Prostate gland (tissue), 2 donors: ENCODE data around the gene MGAT4C. TPM values are rescaled to one million over a fixed set of nuclear protein-coding genes. Genes with fewer than 3 reads are reported as not detected.

Source experiments
- DNase-seq: peaks from one replicate; pipeline ENCODE4 v3.0.0-alpha.2; 2019; ENCODE audit warnings: low spot score
- H3K27ac ChIP-seq, 2 donors: fragments of 200-600 bp; sonication (generic); 2 replicates each; pipeline ENCODE4 v1.5.1; 2017 to 2019
- H3K27me3 ChIP-seq: fragments of 200-600 bp; sonication (generic); replicated peaks from 2 replicates; pipeline ENCODE4 v1.5.1; 2019; ENCODE audit not compliant: insufficient read depth
- H3K36me3 ChIP-seq, 2 donors: fragments of 200-600 bp; sonication (generic); 1 replicate in 1 of 2; 2 replicates in 1 of 2; pipeline versions ENCODE4 v1.5.1 to v1.8.1; 2017 to 2019
- H3K4me1 ChIP-seq: fragments of 200-600 bp; sonication (generic); replicated peaks from 2 replicates; pipeline ENCODE4 v1.5.1; 2019
- H3K4me3 ChIP-seq, 2 donors: fragments of 200-600 bp; sonication (generic); 2 replicates each; pipeline ENCODE4 v1.5.1; 2017 to 2019
- H3K9me3 ChIP-seq: fragments of 200-600 bp; sonication (generic); 2 replicates; pipeline ENCODE4 v1.5.1; 2017
- POLR2A ChIP-seq: fragments of 450-650 bp; IDR thresholded peaks from one replicate; pipeline ENCODE4 v1.6.1; 2016; ENCODE audit warnings: antibody characterized with exemption, mild to moderate bottlenecking
- POLR2AphosphoS5 ChIP-seq: sonication (generic); formaldehyde crosslinking; IDR thresholded peaks from one replicate; pipeline ENCODE4 v1.6.1; 2017; ENCODE audit warnings: antibody characterized with exemption
- WGBS: methylation state at CpG from one replicate; pipeline ENCODE4 v1.1.5; 2018; 5-methylcytosine and 5-hydroxymethylcytosine counted together
- intact Hi-C: fragments of 100-400 bp; cut with DNase I; formaldehyde crosslinking; loops from one replicate; pipeline ENCODE4 v1.14.2; 2022
- total RNA-seq, 2 donors: library from RNA; depleted of rRNA; stranded (reverse); fragments of >200 nt; gene quantifications; one replicate each; pipeline ENCODE4 v1.1.0, GENCODE V29; 2016
- TF ChIP-seq, protein P1 (sequence below), 4 experiments: fragments of 200-600 bp in 2 of 4; fragments of 450-650 bp in 2 of 4; sonication (generic) in 2 of 4; IDR thresholded peaks; 1 replicate in 3 of 4; 2 replicates in 1 of 4; pipeline ENCODE4 v1.5.1; 2016 to 2019; ENCODE audit warnings: antibody characterized with exemption in 4 of 4, mild to moderate bottlenecking in 2 of 4, moderate library complexity in 2 of 4

The MGAT4C gene
- total RNA-seq, 2 donors from 2014 or later = under 0.01 to 2.6 TPM

DNA sequence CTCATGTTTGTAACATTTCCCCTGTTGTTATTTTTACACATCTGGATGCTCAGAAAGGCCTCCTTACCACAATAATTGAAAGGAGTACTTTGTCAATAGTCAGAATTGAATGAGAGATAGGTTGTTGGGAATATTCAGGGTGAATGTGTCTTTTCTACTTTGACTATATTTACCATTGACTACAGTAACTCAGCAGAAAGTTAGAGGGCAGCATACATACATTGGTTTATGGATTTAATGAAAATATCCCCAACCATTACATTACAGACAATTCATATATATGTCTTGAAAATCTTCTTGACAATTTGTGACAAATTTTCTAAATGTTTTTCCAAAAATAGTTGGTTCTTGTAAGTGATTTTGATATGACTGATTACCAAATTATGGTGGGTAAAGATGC is 284.4 kb downstream of the MGAT4C start:
- intact Hi-C loops = no loop called here
- no peak for TF ChIP-seq POLR2A
- TF ChIP-seq, protein P1, sequence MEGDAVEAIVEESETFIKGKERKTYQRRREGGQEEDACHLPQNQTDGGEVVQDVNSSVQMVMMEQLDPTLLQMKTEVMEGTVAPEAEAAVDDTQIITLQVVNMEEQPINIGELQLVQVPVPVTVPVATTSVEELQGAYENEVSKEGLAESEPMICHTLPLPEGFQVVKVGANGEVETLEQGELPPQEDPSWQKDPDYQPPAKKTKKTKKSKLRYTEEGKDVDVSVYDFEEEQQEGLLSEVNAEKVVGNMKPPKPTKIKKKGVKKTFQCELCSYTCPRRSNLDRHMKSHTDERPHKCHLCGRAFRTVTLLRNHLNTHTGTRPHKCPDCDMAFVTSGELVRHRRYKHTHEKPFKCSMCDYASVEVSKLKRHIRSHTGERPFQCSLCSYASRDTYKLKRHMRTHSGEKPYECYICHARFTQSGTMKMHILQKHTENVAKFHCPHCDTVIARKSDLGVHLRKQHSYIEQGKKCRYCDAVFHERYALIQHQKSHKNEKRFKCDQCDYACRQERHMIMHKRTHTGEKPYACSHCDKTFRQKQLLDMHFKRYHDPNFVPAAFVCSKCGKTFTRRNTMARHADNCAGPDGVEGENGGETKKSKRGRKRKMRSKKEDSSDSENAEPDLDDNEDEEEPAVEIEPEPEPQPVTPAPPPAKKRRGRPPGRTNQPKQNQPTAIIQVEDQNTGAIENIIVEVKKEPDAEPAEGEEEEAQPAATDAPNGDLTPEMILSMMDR (IDR thresholded peaks at IDR 0.05) = no peak
- no peak for TF ChIP-seq POLR2AphosphoS5
- Histone ChIP-seq H3K4me3 (no peak overlapping the region), H3K9me3 (no peaks in the 10 kb centered on the region), H3K4me1 (no peaks in the 10 kb centered on the region), H3K27me3 (no peaks in the 10 kb centered on the region), H3K27ac (no peak overlapping the region), H3K36me3 (no peaks in the 10 kb centered on the region)
- no peak for DNase-seq

DNA sequence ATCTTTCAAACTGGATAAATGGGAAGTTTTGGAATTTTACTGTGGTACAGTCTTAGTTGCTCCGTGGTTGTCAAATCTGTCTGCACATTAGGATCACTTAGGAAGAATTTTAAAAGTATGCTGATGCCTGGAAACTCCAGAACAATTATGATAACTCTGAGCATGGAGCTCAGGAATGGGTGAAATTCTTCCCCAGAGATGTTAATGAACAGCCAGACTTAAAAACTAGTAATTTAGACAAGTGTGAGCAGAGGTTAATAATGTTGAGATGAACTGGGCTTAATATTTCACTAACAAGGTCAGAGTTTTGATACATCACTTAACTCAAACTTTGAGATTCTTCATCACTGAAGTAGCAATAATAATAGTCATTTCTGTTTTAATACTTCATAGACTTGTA is 287.6 kb downstream of the MGAT4C start:
- no peak overlapping the region for H3K27ac ChIP-seq
- WGBS = 38% methylated on average over 1 of the region's 1 CpG
- intact Hi-C loops = no loop called here
- TF ChIP-seq POLR2AphosphoS5 (no peak), POLR2A (no peak)
- TF ChIP-seq, protein P1 (IDR thresholded peaks at IDR 0.05) = no peak
- DNase-seq = no peak
- H3K4me3 ChIP-seq = no peak overlapping the region
- no peaks in the 10 kb centered on the region for H3K36me3 ChIP-seq
- H3K27me3 ChIP-seq = no peaks in the 10 kb centered on the region
- H3K4me1 ChIP-seq = no peaks in the 10 kb centered on the region
- no peaks in the 10 kb centered on the region for H3K9me3 ChIP-seq

DNA sequence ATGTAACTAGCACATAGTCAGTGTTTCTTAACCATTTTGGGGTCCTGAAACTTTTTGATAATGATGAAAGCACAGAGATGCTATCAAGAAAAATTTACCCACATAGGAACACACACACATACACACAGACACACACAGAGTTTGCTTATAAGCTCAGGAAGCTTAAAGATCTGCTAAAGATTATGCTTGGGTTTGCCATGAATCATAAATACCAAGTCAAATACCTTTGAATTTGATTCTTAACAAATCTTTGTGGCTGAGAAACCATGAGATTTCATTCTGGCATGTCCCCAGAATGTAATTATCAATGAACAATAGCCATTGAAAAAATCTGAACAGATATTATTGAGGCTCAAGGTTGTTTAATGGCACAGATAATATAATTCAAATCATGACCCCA is 292.9 kb downstream of the MGAT4C start:
- Histone ChIP-seq H3K27ac (no peak overlapping the region), H3K4me3 (no peak overlapping the region), H3K4me1 (no peaks in the 10 kb centered on the region), H3K9me3 (no peaks in the 10 kb centered on the region), H3K36me3 (no peaks in the 10 kb centered on the region), H3K27me3 (no peaks in the 10 kb centered on the region)
- TF ChIP-seq POLR2AphosphoS5 (no peak), POLR2A (no peak)
- TF ChIP-seq, protein P1 (IDR thresholded peaks at IDR 0.05) = no peak
- intact Hi-C loops = no loop called here
- no peak for DNase-seq

DNA sequence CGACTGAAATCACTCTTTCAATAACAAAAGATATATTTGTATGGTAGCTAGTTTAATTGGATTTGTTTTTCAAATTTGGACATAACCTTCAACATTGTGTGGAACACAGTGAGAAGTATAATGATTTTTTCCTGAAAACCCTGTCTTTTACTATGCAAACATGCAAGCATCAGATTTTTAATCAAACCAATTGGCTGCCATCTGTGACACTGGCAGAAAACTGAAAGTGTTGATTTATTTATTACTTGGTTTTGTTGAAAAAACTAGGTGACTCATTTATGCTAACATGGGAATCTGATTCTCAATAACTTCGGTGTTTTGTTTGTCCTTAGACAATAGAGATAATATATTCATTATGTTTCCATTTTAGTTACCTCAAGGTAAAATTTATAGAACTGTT is 300.1 kb downstream of the MGAT4C start:
- intact Hi-C loops = no loop called here
- WGBS = 52% methylated on average over 2 of the region's 2 CpGs

GRCh38 chr12:85955127-85955526 is 301.1 kb downstream of the MGAT4C start:
- 47% methylated on average over 1 of the region's 1 CpG for WGBS
- Histone ChIP-seq H3K27ac (no peak overlapping the region), H3K27me3 (no peaks in the 10 kb centered on the region), H3K4me1 (no peaks in the 10 kb centered on the region), H3K9me3 (no peaks in the 10 kb centered on the region), H3K4me3 (no peak overlapping the region), H3K36me3 (no peaks in the 10 kb centered on the region)
- DNase-seq = no peak
- TF ChIP-seq POLR2AphosphoS5 (no peak), POLR2A (no peak)
- TF ChIP-seq, protein P1 (IDR thresholded peaks at IDR 0.05) = peak in 2 of 4 experiments; percentile 11 to 20
- intact Hi-C loops = no loop called here

More for the DNA sequence above, 300.1 kb downstream of the MGAT4C start:
- Histone ChIP-seq H3K27ac (no peak overlapping the region), H3K27me3 (no peaks in the 10 kb centered on the region), H3K36me3 (no peaks in the 10 kb centered on the region), H3K4me3 (no peak overlapping the region), H3K9me3 (no peaks in the 10 kb centered on the region), H3K4me1 (no peaks in the 10 kb centered on the region)
- no peak for DNase-seq
- TF ChIP-seq, protein P1 (IDR thresholded peaks at IDR 0.05) = no peak
- TF ChIP-seq POLR2AphosphoS5 = no peak
- no peak for TF ChIP-seq POLR2A
